ENCODE data around the gene AXIN2.

AXIN2 gene

GRCh38 chr17:65564793-65565192 lies 3.3 kb upstream of the AXIN2 start:
- H3K4me3 ChIP-seq (replicated peaks; ENCODE audit: low read depth, low read length): no peak overlapping the region
- TF ChIP-seq, protein P1, sequence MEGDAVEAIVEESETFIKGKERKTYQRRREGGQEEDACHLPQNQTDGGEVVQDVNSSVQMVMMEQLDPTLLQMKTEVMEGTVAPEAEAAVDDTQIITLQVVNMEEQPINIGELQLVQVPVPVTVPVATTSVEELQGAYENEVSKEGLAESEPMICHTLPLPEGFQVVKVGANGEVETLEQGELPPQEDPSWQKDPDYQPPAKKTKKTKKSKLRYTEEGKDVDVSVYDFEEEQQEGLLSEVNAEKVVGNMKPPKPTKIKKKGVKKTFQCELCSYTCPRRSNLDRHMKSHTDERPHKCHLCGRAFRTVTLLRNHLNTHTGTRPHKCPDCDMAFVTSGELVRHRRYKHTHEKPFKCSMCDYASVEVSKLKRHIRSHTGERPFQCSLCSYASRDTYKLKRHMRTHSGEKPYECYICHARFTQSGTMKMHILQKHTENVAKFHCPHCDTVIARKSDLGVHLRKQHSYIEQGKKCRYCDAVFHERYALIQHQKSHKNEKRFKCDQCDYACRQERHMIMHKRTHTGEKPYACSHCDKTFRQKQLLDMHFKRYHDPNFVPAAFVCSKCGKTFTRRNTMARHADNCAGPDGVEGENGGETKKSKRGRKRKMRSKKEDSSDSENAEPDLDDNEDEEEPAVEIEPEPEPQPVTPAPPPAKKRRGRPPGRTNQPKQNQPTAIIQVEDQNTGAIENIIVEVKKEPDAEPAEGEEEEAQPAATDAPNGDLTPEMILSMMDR (IDR thresholded peaks at IDR 0.05; ENCODE audit: insufficient read depth, low read length, poor library complexity, severe bottlenecking): no peak
- no peaks in the 10 kb centered on the region for H3K27me3 ChIP-seq (replicated peaks; ENCODE audit: control insufficient read depth, insufficient read depth, low read length)
- no peak for DNase-seq (ENCODE audit: extremely low read depth, insufficient read length)
- no peaks in the 10 kb centered on the region for H3K36me3 ChIP-seq (ENCODE audit: control insufficient read depth, insufficient read depth, low read length)

DNA sequence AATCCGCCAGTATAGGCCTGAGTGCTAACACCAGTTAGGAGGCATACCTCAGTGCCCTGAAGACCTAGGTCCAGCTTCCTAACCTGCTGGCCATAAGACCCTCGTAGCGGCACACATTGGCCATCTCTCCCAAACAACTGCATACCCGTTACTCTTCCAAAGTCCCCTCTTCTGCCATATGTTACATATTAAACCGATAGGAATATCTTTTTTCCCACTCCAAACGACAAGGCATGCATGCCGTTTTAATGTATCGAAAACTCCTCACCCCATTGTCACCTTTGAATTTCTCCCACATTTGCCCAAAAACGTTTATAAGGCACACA lies 721 bp upstream of the AXIN2 start:
- TF ChIP-seq, protein P1 (IDR thresholded peaks at IDR 0.05; ENCODE audit: insufficient read depth, low read length, poor library complexity, severe bottlenecking): no peak
- Histone ChIP-seq H3K27me3 (replicated peaks; ENCODE audit: control insufficient read depth, insufficient read depth, low read length) (no peaks in the 10 kb centered on the region), H3K4me3 (replicated peaks; ENCODE audit: low read depth, low read length) (peak overlapping the region; percentile 55; the same call in 1 of the 2 replicates), H3K36me3 (ENCODE audit: control insufficient read depth, insufficient read depth, low read length) (no peaks in the 10 kb centered on the region)
- DNase-seq (ENCODE audit: extremely low read depth, insufficient read length): no peak

DNA sequence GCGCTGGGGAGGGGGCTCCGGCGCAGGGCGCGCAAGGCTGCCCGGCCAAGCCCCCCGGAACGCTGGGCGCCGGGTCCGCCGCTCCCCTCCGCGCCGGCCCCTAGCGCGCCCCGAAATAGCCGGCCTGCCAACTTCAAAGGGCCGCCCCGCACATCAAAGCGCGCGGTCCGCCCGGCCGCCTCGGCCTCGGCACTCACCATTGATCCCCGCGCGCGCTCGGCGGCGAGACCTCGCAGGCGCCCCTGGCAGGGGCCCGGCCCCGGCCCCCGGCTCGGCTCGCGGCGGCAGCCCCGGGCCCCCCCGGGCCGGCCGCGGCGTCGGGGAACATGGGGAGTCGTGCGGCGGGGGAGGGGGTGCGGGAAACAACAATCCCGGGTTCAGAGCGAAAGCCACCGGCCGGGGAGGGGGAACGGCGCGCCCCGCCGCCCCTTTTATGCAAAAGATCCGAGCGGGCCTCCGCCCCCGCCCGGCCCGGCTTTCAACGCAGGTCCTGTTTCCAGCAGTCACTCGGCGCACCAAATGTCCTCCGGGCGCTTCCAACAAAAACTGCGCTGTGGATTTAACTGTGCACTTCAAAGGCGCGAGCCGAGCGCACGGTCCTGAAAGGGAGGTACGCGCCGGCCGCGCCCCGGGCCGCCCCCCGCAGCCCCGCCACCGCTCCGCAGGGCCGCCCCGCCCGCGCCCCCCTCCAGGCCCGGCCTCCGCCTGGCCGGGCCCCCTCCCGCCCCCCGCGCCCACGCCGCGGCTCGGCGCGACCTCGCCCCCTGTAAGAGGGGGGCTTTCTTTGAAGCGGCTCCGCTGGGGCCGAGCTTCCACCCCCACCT lies 608 bp downstream of the AXIN2 start:
- H3K27me3 ChIP-seq (replicated peaks; ENCODE audit: control insufficient read depth, insufficient read depth, low read length): no peaks in the 10 kb centered on the region
- peak; percentile 78 for DNase-seq (ENCODE audit: extremely low read depth, insufficient read length)
- TF ChIP-seq, protein P1 (IDR thresholded peaks at IDR 0.05; ENCODE audit: insufficient read depth, low read length, poor library complexity, severe bottlenecking): no peak
- peak overlapping the region; percentile 67 for H3K4me3 ChIP-seq (replicated peaks; ENCODE audit: low read depth, low read length)
- H3K36me3 ChIP-seq (ENCODE audit: control insufficient read depth, insufficient read depth, low read length): no peaks in the 10 kb centered on the region

DNA sequence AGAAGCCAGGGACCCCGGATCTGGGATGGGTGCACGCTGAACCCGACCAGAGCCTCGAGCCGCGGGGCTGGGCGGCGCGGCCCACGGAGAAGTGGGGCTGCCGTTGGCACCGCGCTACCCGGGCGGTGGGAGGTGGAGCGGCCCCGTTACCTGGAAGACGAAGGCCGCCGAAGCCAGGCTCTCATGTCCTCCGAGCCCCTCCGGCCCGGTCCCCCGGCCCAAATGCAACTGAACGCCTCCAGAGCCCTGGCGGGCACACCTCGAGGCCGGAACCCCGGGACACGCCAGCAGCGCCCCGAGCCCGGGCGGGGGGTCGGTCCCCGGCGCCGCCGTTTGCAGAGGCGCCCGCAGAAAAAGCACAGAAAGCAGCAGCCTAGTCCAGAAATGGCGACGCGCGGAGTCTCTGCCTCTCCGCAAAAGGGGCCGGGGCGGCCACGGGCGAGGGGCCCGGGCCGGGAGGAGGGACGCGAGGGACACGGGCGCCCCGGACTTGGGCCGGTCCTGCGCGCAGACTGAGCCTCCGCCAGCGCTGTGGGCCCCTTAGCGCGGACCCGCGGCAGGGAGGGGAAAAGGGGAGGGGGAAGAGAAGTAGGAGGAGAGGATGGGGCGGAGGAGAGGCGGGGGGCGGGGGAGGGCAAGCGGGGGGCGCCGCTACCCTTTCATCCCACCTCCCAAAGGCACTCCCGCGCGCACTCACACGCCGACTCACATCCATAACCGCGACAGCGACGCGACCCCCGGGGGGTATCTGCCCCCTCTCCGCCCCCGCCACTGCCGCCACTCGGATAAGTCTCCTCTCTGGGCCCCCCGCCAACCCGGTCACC lies 1.4 kb downstream of the AXIN2 start:
- TF ChIP-seq, protein P1 (IDR thresholded peaks at IDR 0.05; ENCODE audit: insufficient read depth, low read length, poor library complexity, severe bottlenecking): no peak
- no peaks in the 10 kb centered on the region for H3K36me3 ChIP-seq (ENCODE audit: control insufficient read depth, insufficient read depth, low read length)
- peak overlapping the region; percentile 67 for H3K4me3 ChIP-seq (replicated peaks; ENCODE audit: low read depth, low read length)
- no peaks in the 10 kb centered on the region for H3K27me3 ChIP-seq (replicated peaks; ENCODE audit: control insufficient read depth, insufficient read depth, low read length)
- no peak for DNase-seq (ENCODE audit: extremely low read depth, insufficient read length)

- H3K27me3 ChIP-seq (replicated peaks; ENCODE audit: control insufficient read depth, insufficient read depth, low read length): no peaks in the 10 kb centered on the region
- TF ChIP-seq, protein P1 (IDR thresholded peaks at IDR 0.05; ENCODE audit: insufficient read depth, low read length, poor library complexity, severe bottlenecking): no peak
- H3K36me3 ChIP-seq (ENCODE audit: control insufficient read depth, insufficient read depth, low read length): no peaks in the 10 kb centered on the region
- no peak for DNase-seq (ENCODE audit: extremely low read depth, insufficient read length)
- H3K4me3 ChIP-seq (replicated peaks; ENCODE audit: low read depth, low read length): peak overlapping the region; percentile 67
Observed at GRCh38 chr17:65559461-65559803, 2.0 kb downstream of the AXIN2 start.

All from GM06990 (cell line).